Esophagus squamous epithelium (tissue), 5 donors: ENCODE data around the gene PHC2. TPM values are rescaled to one million over a fixed set of nuclear protein-coding genes. Genes with fewer than 3 reads are reported as not detected.

Experiments
- DNase-seq: peaks from one replicate; lab custom pipeline; 2025; lab: John Stamatoyannopoulos, UW
- H3K27ac ChIP-seq, 4 donors: fragments of 200-600 bp; sonication (generic); one replicate each; pipeline ENCODE4 v1.5.1; 2016 to 2019; ENCODE audit warnings: mild to moderate bottlenecking in 1 of 4
- H3K27me3 ChIP-seq, 4 donors: fragments of 200-600 bp; sonication (generic); 1 replicate in 3 of 4; 2 replicates in 1 of 4; pipeline versions ENCODE4 v1.5.1 to v1.6.0; 2017 to 2021; ENCODE audit warnings: antibody characterized with exemption in 1 of 4
- H3K36me3 ChIP-seq, 3 donors: fragments of 200-600 bp; sonication (generic); one replicate each; pipeline ENCODE4 v1.5.1; 2016 to 2019
- H3K4me1 ChIP-seq, 3 donors: fragments of 200-600 bp; sonication (generic); one replicate each; pipeline ENCODE4 v1.5.1; 2017 to 2019
- H3K4me3 ChIP-seq, 4 donors: fragments of 200-600 bp; sonication (generic); 1 replicate in 3 of 4; 2 replicates in 1 of 4; pipeline ENCODE4 v1.5.1; 2016 to 2019; ENCODE audit warnings: mild to moderate bottlenecking in 2 of 4, moderate library complexity in 1 of 4
- H3K9me3 ChIP-seq, 3 donors: fragments of 200-600 bp; sonication (generic); one replicate each; pipeline ENCODE4 v1.5.1; 2016 to 2019
- POLR2A ChIP-seq, 4 donors: fragments of 450-650 bp; IDR thresholded peaks; one replicate each; pipeline ENCODE4 v1.6.1; 2017; ENCODE audit warnings: antibody characterized with exemption in 4 of 4, mild to moderate bottlenecking in 4 of 4, moderate library complexity in 3 of 4
- WGBS, 2 donors: methylation state at CpG; one replicate each; pipeline ENCODE4 v1.1.5; 2018; 5-methylcytosine and 5-hydroxymethylcytosine counted together
- intact Hi-C: fragments of 100-400 bp; cut with DNase I; formaldehyde crosslinking; loops from one replicate; pipeline ENCODE4 v1.15.0; 2022
- total RNA-seq, 4 donors: library from RNA; depleted of rRNA; stranded (reverse); fragments of >200 nt; gene quantifications; one replicate each; pipeline ENCODE4 v1.1.0, GENCODE V29; 2016
- TF ChIP-seq, protein P1 (sequence below), 6 experiments: fragments of 450-650 bp in 4 of 6; fragments of 200-600 bp in 2 of 6; sonication (generic) in 2 of 6; IDR thresholded peaks; one replicate each; pipeline ENCODE4 v1.5.1; 2016 to 2019; ENCODE audit warnings: antibody characterized with exemption in 6 of 6, mild to moderate bottlenecking in 4 of 6, moderate library complexity in 4 of 6
- donor health status: DM: yes; HTN: yes; CAD: no.

The PHC2 gene
- total RNA-seq, 4 donors from 2014 or later: 27.4 to 92.1 (median 50.6) TPM

DNA sequence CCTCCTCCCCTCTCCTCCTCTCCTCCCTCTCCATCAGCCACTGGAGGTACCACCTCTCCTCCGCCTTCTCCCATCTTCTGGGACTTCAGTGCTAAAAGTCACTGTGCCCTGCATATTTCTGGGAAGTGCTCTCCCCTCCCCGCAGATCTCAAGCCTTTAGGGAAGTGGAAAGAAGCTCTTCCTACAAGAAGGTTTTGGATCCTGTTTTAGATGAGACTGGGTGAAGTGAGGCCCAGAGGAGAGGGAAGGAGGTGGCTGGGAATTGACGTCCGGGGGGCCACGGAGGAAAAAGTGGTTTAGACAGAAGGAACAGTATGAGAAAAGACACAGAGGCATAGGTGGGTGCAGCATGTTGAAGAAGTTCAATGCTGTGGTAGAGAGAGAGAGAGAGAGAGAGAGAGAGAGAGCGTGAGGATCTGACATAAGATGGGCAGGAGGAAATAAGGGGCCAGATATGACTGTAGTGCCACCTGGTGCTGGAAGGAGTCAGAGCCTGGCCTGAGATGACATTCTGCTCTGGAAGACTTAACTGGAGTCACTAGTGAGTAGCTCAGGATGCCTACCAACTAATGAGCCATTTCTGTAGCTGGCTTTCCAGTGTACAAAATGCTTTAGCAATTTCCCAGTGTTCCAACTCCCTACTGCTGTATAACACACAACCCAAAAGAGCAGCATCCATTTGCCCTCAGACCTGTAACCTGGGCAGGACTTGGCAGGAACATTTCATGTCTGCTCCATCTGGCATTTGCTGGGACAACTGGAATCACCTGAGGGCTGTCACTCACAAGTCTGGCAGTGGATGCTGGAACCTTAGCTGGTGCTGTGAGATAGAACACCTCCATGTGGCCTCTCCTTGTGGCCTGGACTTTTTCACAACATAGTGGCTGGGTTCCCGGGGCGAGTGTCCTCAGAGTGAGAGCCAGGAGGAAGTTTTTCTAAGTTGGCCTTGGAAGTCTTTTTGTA, 24.9 kb upstream of the PHC2 start:
- no peak for TF ChIP-seq POLR2A (IDR thresholded peaks at IDR 0.05)
- TF ChIP-seq, protein P1, sequence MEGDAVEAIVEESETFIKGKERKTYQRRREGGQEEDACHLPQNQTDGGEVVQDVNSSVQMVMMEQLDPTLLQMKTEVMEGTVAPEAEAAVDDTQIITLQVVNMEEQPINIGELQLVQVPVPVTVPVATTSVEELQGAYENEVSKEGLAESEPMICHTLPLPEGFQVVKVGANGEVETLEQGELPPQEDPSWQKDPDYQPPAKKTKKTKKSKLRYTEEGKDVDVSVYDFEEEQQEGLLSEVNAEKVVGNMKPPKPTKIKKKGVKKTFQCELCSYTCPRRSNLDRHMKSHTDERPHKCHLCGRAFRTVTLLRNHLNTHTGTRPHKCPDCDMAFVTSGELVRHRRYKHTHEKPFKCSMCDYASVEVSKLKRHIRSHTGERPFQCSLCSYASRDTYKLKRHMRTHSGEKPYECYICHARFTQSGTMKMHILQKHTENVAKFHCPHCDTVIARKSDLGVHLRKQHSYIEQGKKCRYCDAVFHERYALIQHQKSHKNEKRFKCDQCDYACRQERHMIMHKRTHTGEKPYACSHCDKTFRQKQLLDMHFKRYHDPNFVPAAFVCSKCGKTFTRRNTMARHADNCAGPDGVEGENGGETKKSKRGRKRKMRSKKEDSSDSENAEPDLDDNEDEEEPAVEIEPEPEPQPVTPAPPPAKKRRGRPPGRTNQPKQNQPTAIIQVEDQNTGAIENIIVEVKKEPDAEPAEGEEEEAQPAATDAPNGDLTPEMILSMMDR (IDR thresholded peaks at IDR 0.05): peak; percentile 38 to 75 (median 51)
- intact Hi-C loops: no loop called here
- no peaks in the 10 kb centered on the region for H3K36me3 ChIP-seq
- H3K4me3 ChIP-seq: no peak overlapping the region
- H3K27ac ChIP-seq: peak overlapping the region in 3 of 4 donors; percentile 6 to 40 (median 30)
- H3K9me3 ChIP-seq: no peaks in the 10 kb centered on the region
- DNase-seq: no peak
- peaks cover 0 to 38% (median 18%) of the 10 kb centered on the region in 3 donors for H3K4me1 ChIP-seq
- H3K27me3 ChIP-seq: no peaks in the 10 kb centered on the region
- 44 to 48% methylated on average over 6 to 7 of the region's 8 CpGs for WGBS, 2 donors

DNA sequence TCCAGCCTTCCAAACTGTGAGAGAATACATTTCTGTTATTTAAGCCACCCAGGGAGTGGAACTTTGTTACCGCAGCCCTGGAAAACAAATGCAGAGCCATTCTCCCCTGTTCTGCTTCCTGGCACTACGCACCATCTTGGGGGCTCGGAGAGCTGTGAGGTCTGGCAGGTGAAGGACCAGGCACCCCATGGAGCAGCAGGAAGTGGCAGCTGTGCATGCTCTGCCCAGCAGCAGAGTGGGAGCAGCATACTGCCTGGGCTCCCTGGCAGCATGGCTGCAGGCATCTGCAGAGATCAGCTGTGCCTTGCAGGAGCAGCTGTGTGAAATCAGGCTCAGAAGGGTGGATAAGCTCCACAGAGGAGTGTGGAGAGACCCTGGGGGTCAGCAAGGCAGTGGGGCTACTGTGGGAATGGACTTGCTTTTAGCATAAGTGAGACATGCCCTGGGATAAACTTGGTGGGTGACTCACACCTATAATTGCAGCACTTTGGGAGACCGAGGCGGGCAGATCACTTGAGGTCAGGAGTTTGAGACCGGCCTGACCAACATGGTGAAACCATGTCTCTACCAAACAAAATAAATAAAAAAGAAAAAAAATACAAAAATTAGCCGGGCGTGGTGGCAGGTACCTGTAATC, 23.9 kb upstream of the PHC2 start:
- intact Hi-C loops: no loop called here

DNA sequence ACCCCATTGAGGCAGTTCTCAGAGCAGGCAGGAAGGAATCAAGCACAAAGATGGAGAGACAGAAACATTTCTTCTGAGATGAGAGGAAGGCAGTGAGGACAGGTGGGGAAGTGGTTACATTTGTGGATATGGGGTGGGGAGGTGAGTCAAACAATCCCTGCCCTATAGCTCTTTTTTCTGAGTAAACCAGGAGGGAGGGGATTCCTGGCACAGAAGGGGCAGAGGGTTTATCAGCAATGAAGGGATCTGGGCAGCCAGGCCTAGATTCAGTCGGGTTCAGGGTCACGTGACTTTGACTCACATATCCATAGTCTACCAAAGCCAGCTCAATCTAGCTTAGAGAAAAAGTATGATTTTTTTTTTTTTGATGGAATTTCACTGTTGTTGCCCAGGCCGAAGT, 15.7 kb upstream of the PHC2 start:
- WGBS, 2 donors: 62 to 81% methylated on average over 2 to 3 of the region's 3 CpGs

More for the DNA sequence above, 23.9 kb upstream of the PHC2 start:
- Histone ChIP-seq H3K9me3 (no peaks in the 10 kb centered on the region), H3K4me1 (peaks cover 0 to 28% (median 8%) of the 10 kb centered on the region in 3 donors), H3K27me3 (no peaks in the 10 kb centered on the region), H3K36me3 (no peaks in the 10 kb centered on the region), H3K27ac (no peak overlapping the region), H3K4me3 (no peak overlapping the region)
- 80 to 89% methylated on average over 5 to 8 of the region's 8 CpGs for WGBS, 2 donors
- TF ChIP-seq POLR2A (IDR thresholded peaks at IDR 0.05): no peak
- TF ChIP-seq, protein P1 (IDR thresholded peaks at IDR 0.05): no peak
- DNase-seq: no peak

DNA sequence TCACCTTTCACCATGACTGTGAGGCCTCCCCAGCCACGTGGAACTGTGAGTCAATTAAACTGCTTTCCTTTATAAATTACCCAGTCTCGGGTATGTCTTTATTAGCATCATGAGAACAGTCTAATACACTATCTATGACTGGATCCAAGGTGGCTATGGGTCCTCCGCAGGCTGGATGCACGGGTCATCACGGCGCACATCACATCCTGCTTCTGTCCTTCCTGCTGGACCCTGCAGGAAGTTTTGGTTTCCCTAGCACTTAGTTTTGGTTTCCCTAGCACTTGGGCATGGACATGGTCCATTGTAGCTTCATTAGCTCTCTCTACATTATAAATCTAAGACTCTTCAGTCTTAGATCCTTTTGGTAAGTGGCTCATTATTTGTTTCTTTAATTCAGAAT, 14.2 kb upstream of the PHC2 start:
- no peak overlapping the region for H3K4me3 ChIP-seq
- no peak for TF ChIP-seq POLR2A (IDR thresholded peaks at IDR 0.05)
- TF ChIP-seq, protein P1 (IDR thresholded peaks at IDR 0.05): no peak
- H3K36me3 ChIP-seq: no peaks in the 10 kb centered on the region
- intact Hi-C loops: no loop called here
- no peaks in the 10 kb centered on the region for H3K9me3 ChIP-seq
- H3K27me3 ChIP-seq: no peaks in the 10 kb centered on the region
- H3K27ac ChIP-seq: no peak overlapping the region
- 69 to 79% methylated on average over 6 of the region's 6 CpGs for WGBS, 2 donors
- DNase-seq: no peak
- peaks cover 0 to 11% (median 4%) of the 10 kb centered on the region in 3 donors for H3K4me1 ChIP-seq

More for the DNA sequence above, 15.7 kb upstream of the PHC2 start:
- no peak for DNase-seq
- Histone ChIP-seq H3K4me1 (no peaks in the 10 kb centered on the region), H3K4me3 (no peak overlapping the region), H3K27me3 (no peaks in the 10 kb centered on the region), H3K36me3 (no peaks in the 10 kb centered on the region), H3K27ac (no peak overlapping the region), H3K9me3 (no peaks in the 10 kb centered on the region)
- TF ChIP-seq, protein P1 (IDR thresholded peaks at IDR 0.05): no peak
- TF ChIP-seq POLR2A (IDR thresholded peaks at IDR 0.05): no peak
- intact Hi-C loops: no loop called here
